ENCODE measurements around the gene HOXD9. TPM values are rescaled to one million over a fixed set of nuclear protein-coding genes. Genes with fewer than 3 reads are reported as not detected.

The HOXD9 gene
- total and polyA plus RNA-seq, 2 of the 8 experiments (the other 6 are each of a cell fraction or from before 2014, with no cell fraction given) = not detected

DNA sequence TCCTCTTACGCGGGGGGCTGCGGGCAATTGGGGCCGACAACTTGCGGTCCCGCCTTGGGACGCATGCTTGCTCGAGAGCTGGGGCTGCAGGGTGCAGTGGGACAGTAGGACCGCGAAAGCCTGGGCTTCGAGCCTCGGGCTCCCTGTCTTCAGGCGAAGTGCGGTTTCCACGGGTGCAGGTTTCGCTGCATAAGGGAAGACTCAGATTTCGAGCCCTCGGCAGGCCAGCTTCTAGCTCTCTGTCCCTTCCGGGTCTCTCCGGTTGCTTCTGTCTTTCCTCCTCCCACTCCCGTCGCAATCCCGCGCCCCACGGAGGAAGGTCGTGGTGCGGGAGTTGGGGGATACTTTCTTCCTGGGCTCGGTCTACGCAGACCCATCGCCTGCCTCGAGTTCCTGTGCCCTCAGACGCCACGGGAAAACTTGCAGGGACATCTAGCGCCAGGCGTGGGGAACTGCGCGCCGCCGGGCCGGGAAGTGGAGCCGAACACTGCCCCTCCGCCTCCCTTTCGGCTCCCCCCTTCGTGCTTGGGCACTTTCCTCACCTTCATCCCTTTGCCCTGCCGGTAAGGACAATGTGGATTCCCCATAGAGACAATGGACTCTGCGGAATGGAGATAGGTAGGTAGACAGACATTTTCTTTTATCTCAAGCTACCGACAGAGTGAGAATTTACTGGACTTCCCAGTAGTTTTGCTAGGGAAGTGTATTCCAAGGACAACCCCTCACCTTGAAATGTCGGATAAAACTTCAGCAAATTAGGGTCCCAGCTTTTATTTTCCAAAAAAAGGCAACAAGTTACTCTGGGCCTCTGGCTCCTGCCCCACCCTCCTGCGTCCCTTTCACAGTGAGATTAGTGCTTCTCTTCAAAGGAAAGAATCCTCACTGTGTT is 34.2 kb upstream of the HOXD9 start:
- no peaks in the 10 kb centered on the region for H3K79me2 ChIP-seq (ENCODE audit: control insufficient read depth in 1 of 2, insufficient read depth in 2 of 2, low read length in 2 of 2)
- H4K8ac ChIP-seq (ENCODE audit: extremely low read depth, insufficient read depth, low read length) = peak overlapping the region; percentile 51; the same call in 1 of the 2 replicates
- H3K4me3 ChIP-seq (ENCODE audit: extremely low read depth in 1 of 4, insufficient read depth in 2 of 4, low read depth in 3 of 4, low read length in 4 of 4) = peak overlapping the region in 3 of 4 experiments; percentile 28 to 55 (median 34); a peak in 5 of 8 replicates
- H2BK20ac ChIP-seq (ENCODE audit: low read length) = no peak overlapping the region
- H3K4ac ChIP-seq (replicated peaks; ENCODE audit: insufficient read length, low read depth, low read length) = no peak overlapping the region
- peaks cover 2% of the 10 kb centered on the region; the same call in 1 of the 2 replicates for H3K23me2 ChIP-seq (ENCODE audit: low read depth, low read length)
- no peaks in the 10 kb centered on the region; a peak in 1 of 4 replicates for H3K9me3 ChIP-seq (ENCODE audit: insufficient read depth in 2 of 2, low read depth in 1 of 2, low read length in 1 of 2)
- H2BK12ac ChIP-seq (ENCODE audit: low read depth, low read length) = no peak overlapping the region; the same call in none of the 2 replicates
- CTCF ChIA-PET (ENCODE audit: partially characterized antibody) = interaction anchor here (0.7 to 2.7 kb wide), 22 partner anchors 9 to 724 kb away, joined by 3 to 15 read pairs (median 3); partner anchors contain the start of gene LNPK
- FAIRE-seq = peak; percentile 60
- peaks cover 94 to 100% (median 99%) of the 10 kb centered on the region in 4 experiments for H3K27me3 ChIP-seq (replicated peaks in 1 of 4; ENCODE audit: control insufficient read depth in 3 of 4, extremely low read depth in 1 of 4, insufficient read depth in 3 of 4, low read length in 3 of 4)
- no peak overlapping the region for H2BK15ac ChIP-seq (ENCODE audit: low read length)
- no peak overlapping the region for H3K18ac ChIP-seq (ENCODE audit: extremely low read depth, low read length)
- 2% methylated on average over 45 of the region's 49 CpGs; no CpG with 5 or more reads in 1 of the 2 experiments for WGBS, 2 experiments (ENCODE audit: extremely low coverage in 1 of 2, insufficient coverage in 1 of 2, insufficient read length in 1 of 2, insufficient replicate concordance in 2 of 2, low coverage in 1 of 2, low lambda C conversion rate in 2 of 2, missing lambda C conversion rate in 1 of 2)
- no peak overlapping the region for H2BK120ac ChIP-seq (replicated peaks; ENCODE audit: low read depth, low read length)
- H3K36me3 ChIP-seq (ENCODE audit: control insufficient read depth in 2 of 4, insufficient read depth in 4 of 4, low read length in 3 of 4) = peaks cover 0 to 5% (median 0%) of the 10 kb centered on the region in 4 experiments; a peak in 1 of 8 replicates
- no peak overlapping the region; the same call in 1 of the 2 replicates for H2BK5ac ChIP-seq (ENCODE audit: low read depth, low read length)
- no peak overlapping the region for H2AFZ ChIP-seq (ENCODE audit: low read length)
- H4K20me1 ChIP-seq (replicated peaks in 1 of 2; ENCODE audit: control insufficient read depth in 1 of 2, insufficient read depth in 2 of 2, low read length in 2 of 2) = peaks cover 12 to 40% of the 10 kb centered on the region in 2 experiments
- H3K4me2 ChIP-seq (ENCODE audit: insufficient read depth in 1 of 2, low read depth in 2 of 2, low read length in 2 of 2) = peak overlapping the region; percentile 16 to 67
- peaks cover 0 to 15% (median 8%) of the 10 kb centered on the region in 4 experiments; a peak in 6 of 7 replicates for H3K4me1 ChIP-seq (replicated peaks in 1 of 4; ENCODE audit: control insufficient read depth in 3 of 4, insufficient read depth in 4 of 4, low read length in 3 of 4)
- H2AK5ac ChIP-seq (ENCODE audit: low read depth, low read length) = no peak overlapping the region
- no peak overlapping the region for H3K23ac ChIP-seq (ENCODE audit: insufficient read length)
- no peak overlapping the region for H4K91ac ChIP-seq (replicated peaks; ENCODE audit: insufficient read length, low read length)
- POLR2A ChIA-PET (ENCODE audit: partially characterized antibody) = interaction anchor here (1.3 kb wide), 1 partner anchor 67 kb away, joined by 3 read pairs; no protein-coding TSS in a partner anchor
- no peak overlapping the region for H3K56ac ChIP-seq (replicated peaks; ENCODE audit: insufficient read length, low read depth, low read length)
- no peaks in the 10 kb centered on the region for H3K79me1 ChIP-seq (ENCODE audit: low read depth, low read length)
- no peak overlapping the region for H3K14ac ChIP-seq (ENCODE audit: insufficient read length)
- no peak overlapping the region for H3K27ac ChIP-seq (ENCODE audit: low read depth, low read length)
- H4K5ac ChIP-seq (ENCODE audit: insufficient read length, low read depth, low read length) = no peak overlapping the region
- no peak overlapping the region for H3K9ac ChIP-seq (replicated peaks in 1 of 4; ENCODE audit: extremely low read depth in 1 of 4, low read depth in 3 of 4, low read length in 3 of 4)
- peak in 1 of 2 experiments; percentile 80 for DNase-seq (ENCODE audit: low read depth in 1 of 2, low spot score in 2 of 2)
